Kasumi-1 (cell line): Measurements from ENCODE around the gene P2RY11.

Experiments
- DNase-seq, 2 experiments: peaks; one replicate each; lab custom pipeline; 2025; lab: John Stamatoyannopoulos, UW

The P2RY11 gene

DNA sequence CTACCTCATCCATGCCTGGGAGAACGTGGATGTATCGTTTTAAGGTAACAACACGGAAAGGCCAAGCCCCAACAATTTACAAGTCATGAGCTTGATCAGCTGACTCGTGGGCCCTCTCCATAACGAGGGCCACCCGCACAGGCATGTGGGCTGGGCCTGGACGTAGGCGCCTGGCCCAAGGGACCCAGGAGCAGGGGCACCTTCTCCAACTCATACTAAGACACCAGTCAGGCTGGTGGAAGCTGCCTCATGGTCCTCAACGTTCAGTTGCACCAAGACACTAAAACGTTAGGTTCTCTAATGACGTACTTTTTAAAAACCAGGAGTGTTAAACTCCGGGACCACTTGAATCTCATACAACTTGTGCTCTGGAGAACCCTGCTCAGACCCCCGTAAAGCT, 30.0 kb downstream of the P2RY11 start:
- DNase-seq = no peak

DNA sequence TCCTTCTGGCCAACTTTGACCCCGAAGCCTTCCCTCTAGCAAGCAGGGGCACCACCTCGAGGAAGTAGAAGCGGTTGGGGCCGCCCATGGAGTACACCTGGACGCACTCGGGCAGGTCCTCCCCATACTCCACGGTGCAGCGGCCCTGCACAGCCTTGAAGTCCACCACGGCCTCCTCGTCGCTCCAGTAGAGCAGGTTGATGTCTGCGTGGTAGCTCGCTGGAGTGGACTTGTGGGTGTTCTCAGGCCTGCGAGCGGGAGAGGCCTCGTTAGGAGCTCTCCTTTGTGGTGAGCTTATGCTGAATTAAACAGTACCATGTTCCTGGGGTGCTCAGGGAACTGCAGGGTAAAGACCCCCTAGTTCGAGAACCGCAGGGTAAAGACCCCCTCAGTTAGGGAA, 30.5 kb downstream of the P2RY11 start:
- DNase-seq = no peak

DNA sequence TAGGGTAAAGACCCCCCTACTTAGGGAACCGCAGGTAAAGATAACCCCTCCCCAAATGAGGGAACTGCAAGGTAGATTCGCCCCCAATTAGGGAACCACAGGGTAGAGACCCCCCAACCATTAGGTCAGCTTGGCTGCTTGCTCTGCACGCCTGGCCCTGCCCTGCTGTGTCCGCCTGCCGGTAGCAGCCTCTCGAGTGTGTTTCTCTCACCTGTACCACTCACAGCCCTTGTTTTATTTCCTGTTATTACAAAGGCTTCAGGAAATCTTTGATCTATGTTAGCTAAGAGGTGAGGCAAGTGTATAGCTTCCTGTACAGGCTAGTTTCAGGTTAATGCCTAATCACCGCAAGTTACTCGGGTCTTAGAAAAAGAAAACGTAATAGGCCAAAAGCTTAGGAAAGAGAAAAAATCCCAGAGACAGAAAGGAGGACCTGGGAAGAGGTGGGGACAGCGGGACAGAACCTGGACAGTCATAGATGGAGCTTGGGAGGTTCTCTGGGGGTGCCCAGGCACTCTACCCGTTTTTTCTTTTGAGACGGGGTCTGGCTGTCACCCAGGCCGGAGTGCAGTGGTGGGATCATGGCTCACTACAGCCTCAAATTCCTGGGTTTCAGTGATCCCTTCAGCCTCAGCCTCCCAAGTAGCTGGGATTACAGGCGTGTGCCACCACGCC, 31.3 kb downstream of the P2RY11 start:
- no peak for DNase-seq

DNA sequence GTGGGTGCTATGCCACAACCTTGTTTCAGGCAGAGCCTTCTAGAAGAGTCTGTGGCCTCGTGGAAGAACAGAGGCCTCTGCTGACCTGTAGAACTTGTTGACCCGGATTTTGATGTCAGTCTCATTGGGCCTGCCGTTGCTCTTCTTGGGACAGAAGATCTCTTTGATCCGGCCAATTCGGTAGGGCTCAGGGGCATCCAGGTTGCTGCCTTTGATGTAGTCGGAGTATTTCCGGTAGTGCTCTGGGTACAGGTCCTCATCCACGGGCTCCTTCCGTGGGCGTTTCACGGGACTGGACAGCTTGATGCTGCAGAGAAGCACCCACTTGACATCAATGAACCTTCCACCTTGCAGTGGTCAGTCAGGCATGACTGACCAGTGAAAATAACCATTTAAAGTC, 32.2 kb downstream of the P2RY11 start:
- DNase-seq = no peak

DNA sequence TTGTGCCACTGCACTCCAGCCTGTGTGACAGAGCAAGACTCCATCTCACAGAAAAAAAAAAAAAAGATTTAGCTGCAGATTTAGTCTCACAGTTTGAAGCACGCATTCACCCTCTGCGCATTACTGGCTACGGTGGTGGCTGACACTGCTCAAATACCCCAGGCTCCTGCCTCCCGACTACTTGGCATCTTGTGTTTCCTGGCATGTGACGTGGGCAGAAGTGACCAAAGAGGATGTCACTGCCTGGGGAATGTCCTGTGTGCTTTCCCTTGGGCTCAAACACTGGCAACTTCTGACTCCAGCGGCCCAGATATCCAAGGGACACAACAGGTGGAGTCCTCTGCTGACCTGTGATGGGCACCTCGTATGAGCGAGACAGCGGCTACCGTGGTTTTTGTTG, 32.9 kb downstream of the P2RY11 start:
- no peak for DNase-seq

DNA sequence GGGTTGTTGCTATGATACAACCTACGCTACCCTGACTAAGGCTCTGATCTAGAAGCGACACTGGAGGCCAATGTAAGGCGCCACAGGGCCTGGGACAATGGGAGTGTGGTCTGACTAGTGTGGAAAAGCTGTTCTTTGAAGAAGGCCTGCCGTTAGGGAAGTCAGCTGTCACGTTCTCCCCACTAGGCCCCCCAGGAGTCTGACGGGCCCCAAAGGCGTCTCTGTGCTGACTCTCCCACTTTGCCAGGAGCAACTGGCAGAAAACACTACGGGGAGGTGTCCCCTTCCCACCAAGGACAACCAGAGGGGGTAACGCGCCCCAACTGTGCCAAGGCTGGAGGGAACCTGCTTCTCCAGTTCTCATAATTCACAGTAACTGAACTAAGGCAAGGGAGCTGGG, 33.5 kb downstream of the P2RY11 start:
- no peak for DNase-seq

DNA sequence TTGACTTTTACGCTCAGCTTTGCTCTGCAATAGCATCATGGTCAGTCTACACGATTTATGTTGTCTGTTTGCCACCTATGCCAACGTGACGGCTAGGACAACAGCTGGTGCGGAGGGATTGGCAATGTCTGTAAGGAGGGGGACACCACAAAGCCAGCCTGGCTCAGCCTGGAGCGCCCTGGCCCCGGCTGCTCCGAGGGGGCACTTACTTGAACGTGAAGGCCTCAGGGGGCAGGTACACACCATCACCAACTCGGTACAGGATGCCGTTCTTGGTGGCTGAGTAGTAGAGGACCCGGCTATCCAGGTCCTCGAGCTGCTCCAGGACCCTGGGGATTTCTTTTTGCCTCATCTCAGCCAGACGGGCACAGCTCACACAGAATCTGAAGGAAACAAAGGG, 34.6 kb downstream of the P2RY11 start:
- DNase-seq = no peak

DNA sequence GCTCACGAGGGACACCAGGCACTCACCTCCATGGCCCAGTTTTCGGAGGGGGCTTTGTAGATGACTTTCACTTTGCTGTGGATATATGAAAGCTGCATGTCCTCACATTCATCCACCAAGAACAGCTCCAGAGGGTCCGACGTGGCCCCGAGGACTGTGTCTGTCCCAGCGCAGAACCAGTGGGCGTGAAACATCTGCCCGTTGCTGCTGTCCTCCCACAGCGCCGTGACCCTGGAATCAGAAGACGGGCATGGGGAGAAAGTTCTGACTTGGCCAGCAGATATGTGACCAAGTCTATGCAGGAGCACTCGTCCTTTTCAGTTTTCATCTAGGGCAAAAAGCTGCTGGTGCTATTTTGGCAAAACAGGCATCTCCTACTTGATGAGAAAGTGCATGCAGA, 37.9 kb downstream of the P2RY11 start:
- no peak for DNase-seq

DNA sequence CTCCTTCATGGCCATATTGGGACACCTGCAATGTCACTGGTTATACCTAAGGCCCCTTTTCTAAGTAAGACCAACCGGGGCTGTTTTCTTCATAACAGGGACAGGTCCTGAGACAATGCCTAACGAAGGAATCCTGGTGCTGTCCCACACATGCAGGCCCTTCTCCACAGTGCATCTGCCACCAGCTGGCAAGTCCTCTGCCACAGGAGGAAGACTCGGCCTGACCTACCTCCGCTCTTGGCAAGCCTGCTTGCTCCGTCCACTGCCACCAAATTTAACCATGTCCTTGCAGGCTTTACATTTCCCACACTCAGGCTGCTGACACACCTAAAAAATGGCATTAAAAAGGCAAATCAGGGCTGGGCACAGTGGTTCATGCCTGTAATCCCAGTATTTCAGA, 40.0 kb downstream of the P2RY11 start:
- DNase-seq = no peak

DNA sequence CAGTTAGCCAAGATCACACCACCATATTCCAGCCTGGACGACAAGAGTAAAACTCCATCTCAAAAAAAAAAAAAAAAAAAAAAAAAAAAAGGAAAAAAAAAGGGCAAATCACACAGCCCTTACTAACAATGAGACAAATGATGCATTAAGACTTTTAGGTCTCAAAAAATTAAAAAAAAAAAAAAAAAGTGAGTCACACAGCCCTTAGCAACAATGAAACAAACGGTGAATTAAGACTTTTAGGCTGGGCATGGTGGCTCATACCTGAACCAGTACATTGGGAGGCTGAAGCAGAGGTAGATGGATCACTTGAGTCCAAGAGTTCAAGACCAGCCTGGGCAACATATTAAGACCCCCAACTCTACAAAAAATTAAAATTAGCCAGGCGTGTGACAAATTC, 40.6 kb downstream of the P2RY11 start:
- DNase-seq = no peak

DNA sequence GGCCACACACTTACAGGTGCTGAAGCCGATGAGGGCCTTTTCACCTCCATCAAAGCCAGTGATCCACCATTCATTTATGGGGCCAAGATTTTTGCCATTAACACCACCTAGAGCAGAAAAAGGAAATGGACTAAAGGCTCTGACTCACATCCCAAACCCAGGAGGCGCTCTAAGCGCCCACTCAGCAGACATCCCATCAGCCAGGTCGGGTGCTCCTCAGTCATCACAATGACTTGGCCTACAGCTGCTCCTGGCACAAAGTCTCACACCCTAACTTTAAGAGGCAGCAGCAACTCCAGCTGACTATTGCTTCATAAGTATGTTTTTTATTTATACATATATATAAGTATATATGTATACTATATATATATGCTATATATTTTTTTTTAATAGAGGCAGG, 44.3 kb downstream of the P2RY11 start:
- DNase-seq = no peak

DNA sequence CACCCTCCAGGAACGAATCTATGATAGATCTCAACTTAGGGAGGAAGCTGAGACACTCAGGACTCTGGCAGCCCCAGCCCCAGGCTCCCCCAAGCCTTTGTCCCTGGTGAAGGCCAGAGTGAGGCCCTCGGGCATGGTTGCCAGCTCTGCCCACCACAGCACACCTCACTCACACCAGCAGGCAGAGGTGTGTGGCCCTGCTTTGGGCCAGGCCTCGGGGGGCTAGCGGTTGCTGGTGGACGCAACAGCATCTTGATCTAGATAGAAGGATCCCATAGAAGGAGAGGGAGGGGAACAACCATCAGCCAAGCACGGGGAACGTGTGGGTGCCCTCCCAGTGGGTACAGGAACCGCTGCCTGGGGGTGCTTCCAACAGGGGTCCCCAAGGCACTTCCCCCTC, 46.6 kb downstream of the P2RY11 start:
- no peak for DNase-seq

DNA sequence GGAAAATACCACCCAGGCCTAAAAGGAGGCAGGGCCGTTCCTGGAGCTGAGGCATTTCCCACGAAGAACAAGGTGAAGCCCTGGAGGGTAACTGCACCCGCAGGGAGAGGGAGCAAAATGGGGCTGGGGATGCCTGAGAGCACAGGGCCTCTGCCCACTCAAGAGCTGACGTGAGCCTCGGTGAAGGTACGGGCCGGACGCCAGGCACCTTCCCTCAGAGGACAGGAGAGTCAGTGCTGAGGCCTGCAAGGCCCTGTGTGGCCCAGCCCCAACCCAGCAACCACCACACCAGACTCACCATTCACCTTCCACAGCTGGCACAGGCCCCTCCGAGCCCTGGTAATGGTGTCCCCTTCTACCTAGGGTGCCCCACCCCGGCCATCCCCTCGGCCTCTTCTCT, 47.0 kb downstream of the P2RY11 start:
- DNase-seq = no peak

DNA sequence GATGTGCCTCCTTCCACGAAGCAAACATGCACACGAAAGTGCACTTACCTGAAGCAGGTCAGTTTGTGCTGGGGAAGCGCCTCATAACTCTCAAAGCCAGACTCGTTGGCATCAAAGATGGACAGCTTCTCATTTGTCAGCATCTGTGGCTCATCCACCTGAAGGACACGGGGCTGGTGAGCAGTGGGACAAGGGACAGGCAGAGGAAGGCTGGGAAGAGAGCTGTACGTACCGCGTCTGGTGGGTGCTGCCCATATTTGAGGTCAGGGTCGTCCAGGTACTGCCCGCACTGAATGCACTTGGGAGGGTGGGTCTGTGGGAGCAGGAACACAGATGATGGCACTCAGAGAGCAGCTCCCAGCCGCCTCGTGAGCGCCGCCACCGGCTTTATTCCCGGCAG, 48.1 kb downstream of the P2RY11 start:
- no peak for DNase-seq

DNA sequence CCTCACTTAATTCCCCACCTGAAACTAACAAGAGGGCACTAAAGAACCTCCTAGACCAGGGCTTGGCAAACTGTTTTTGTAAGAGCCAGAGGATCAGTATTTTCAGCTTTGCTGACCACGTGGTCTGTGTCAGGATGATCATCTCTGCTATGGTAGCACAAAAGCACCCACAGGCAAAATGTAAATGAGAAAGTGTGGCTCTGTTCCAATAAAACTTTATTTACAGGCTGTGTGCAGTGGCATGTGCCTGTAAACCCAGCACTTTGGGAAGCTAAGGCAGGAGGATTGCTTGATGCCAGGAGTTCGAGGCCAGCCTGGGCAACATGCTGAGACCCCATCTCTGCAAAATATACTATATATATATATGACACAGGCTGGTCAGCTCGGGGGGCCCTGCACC, 52.0 kb downstream of the P2RY11 start:
- DNase-seq = no peak
